GM19468 (cell line): ENCODE measurements around the gene LPA.
"Not testable (repeated sequence)": the region's sequence is repeated elsewhere in the genome, so short reads cannot be mapped to it uniquely, and the experiment has no call there.

Source experiments
- ATAC-seq: cut with Tn5 transposase; IDR thresholded peaks from one replicate; pipeline ENCODE4 v1.9.1; 2021; ENCODE audit warnings: mild to moderate bottlenecking, moderate library complexity, moderate number of reproducible peaks; ENCODE audit not compliant: unreplicated experiment; ENCODE audit errors: extremely low read depth

LPA gene

GRCh38 chr6:160664198-160664597 lies at the start of gene LPA:
Gene LPA (minus strand): TSS chr6:160664275. CDS start chr6:160664214, 61 bp downstream.
- ATAC-seq: not testable (repeated sequence)

- ATAC-seq: not testable (repeated sequence)
These were observed 44.9 kb upstream of the LPA start for GRCh38 chr6:160708993-160709392.

GRCh38 chr6:160704688-160705087 lies 40.6 kb upstream of the LPA start:
- ATAC-seq: not testable (repeated sequence)

GRCh38 chr6:160701918-160702680 lies 38.0 kb upstream of the LPA start, which contains the start of gene PLG:
Gene PLG (plus strand): TSS chr6:160702244. CDS start chr6:160702305, 61 bp downstream.
- not testable (repeated sequence) for ATAC-seq

- ATAC-seq: no peak
These were observed 33.8 kb upstream of the LPA start for GRCh38 chr6:160697826-160698225.

- not testable (repeated sequence) for ATAC-seq
These were observed 32.8 kb upstream of the LPA start for GRCh38 chr6:160696884-160697283.

GRCh38 chr6:160695622-160696021 lies 31.5 kb upstream of the LPA start:
- not testable (repeated sequence) for ATAC-seq

- not testable (repeated sequence) for ATAC-seq
These were observed 30.9 kb upstream of the LPA start for GRCh38 chr6:160695025-160695424.

GRCh38 chr6:160692369-160692959 lies 28.4 kb upstream of the LPA start:
- no peak for ATAC-seq

- no peak for ATAC-seq
These were observed 27.5 kb upstream of the LPA start for GRCh38 chr6:160691617-160692016.

- no peak for ATAC-seq
These were observed 26.4 kb upstream of the LPA start for GRCh38 chr6:160690458-160690857.

- ATAC-seq: no peak
These were observed 21.8 kb upstream of the LPA start for GRCh38 chr6:160685762-160686450.

- ATAC-seq: not testable (repeated sequence)
These were observed 21.2 kb upstream of the LPA start for GRCh38 chr6:160685101-160685761.

- ATAC-seq: no peak
These were observed 15.3 kb upstream of the LPA start for GRCh38 chr6:160679402-160679769.

- ATAC-seq: no peak
These were observed 14.8 kb upstream of the LPA start for GRCh38 chr6:160678744-160679401.

- ATAC-seq: no peak
These were observed 14.2 kb upstream of the LPA start for GRCh38 chr6:160678230-160678629.

- ATAC-seq: not testable (repeated sequence)
These were observed 12.3 kb upstream of the LPA start for GRCh38 chr6:160676418-160676817.

GRCh38 chr6:160668589-160668988 lies 4.5 kb upstream of the LPA start:
- ATAC-seq: no peak

- ATAC-seq: no peak
These were observed 3.8 kb upstream of the LPA start for GRCh38 chr6:160667639-160668481.
